Myocyte (in vitro differentiated cells): ENCODE results near the gene KRTAP1-1. TPM values are rescaled to one million over a fixed set of nuclear protein-coding genes. Genes with fewer than 3 reads are reported as not detected.
"Not testable (repeated sequence)": the region's sequence is repeated elsewhere in the genome, so short reads cannot be mapped to it uniquely, and the experiment has no call there.

ENCODE experiments used
- DNase-seq: peaks from one replicate; pipeline ENCODE4 v3.0.0-alpha.2; 2012; ENCODE audit warnings: low read depth
- polyA plus RNA-seq: library from polyadenylated mRNA; unstranded; fragments of >200 nt; gene quantifications from one replicate; pipeline ENCODE4 v1.2.1, GENCODE V29; 2012; ENCODE audit warnings: missing spikeins
- total RNA-seq: library from RNA; depleted of rRNA; stranded (reverse); fragments of >200 nt; gene quantifications from 2 replicates; pipeline ENCODE4 v1.2.3, GENCODE V29; 2014

The KRTAP1-1 gene
- total RNA-seq, result 0.21 TPM in 1 of 2 replicates, not detected in the other
- polyA plus RNA-seq, result 0.14 TPM

GRCh38 chr17:41040783-41041571 lies at the start of gene KRTAP1-1:
KRTAP1-1 (minus strand) TSS chr17:41041450; CDS start chr17:41041397, 53 bp downstream.
- DNase-seq, result peak; percentile 84

- DNase-seq, result not testable (repeated sequence)
Observed at GRCh38 chr17:41088760-41089352, 47.6 kb upstream of the KRTAP1-1 start.

- DNase-seq, result not testable (repeated sequence)
Observed at GRCh38 chr17:41084100-41084856, 43.0 kb upstream of the KRTAP1-1 start, which contains the start of gene KRTAP4-7. KRTAP4-7 (plus strand) TSS chr17:41084150; CDS start chr17:41084207, 57 bp downstream.

- not testable (repeated sequence) for DNase-seq
Observed at GRCh38 chr17:41083427-41083826, 42.2 kb upstream of the KRTAP1-1 start.

GRCh38 chr17:41082626-41083025 lies 41.4 kb upstream of the KRTAP1-1 start:
- no peak for DNase-seq

GRCh38 chr17:41076788-41077187 lies 35.5 kb upstream of the KRTAP1-1 start:
- no peak for DNase-seq

- DNase-seq, result no peak
Observed at GRCh38 chr17:41073676-41074075, 32.4 kb upstream of the KRTAP1-1 start.

- DNase-seq, result peak; percentile 94
Observed at GRCh38 chr17:41071606-41072360, 30.5 kb upstream of the KRTAP1-1 start.

- DNase-seq, result no peak
Observed at GRCh38 chr17:41069031-41069430, 27.8 kb upstream of the KRTAP1-1 start.

GRCh38 chr17:41067281-41067680 lies 26.0 kb upstream of the KRTAP1-1 start:
- DNase-seq, result no peak

- DNase-seq, result peak; percentile 83
Observed at GRCh38 chr17:41065829-41066624, 24.8 kb upstream of the KRTAP1-1 start, which contains the start of gene KRTAP2-4. KRTAP2-4 (minus strand) TSS chr17:41065879; CDS start chr17:41065845, 34 bp downstream.

GRCh38 chr17:41065016-41065689 lies 23.9 kb upstream of the KRTAP1-1 start:
- not testable (repeated sequence) for DNase-seq

GRCh38 chr17:41064301-41064700 lies 23.1 kb upstream of the KRTAP1-1 start:
- peak; percentile 26 for DNase-seq

- no peak for DNase-seq
Observed at GRCh38 chr17:41063449-41063848, 22.2 kb upstream of the KRTAP1-1 start.

- DNase-seq, result peak; percentile 84
Observed at GRCh38 chr17:41061964-41062363, 20.7 kb upstream of the KRTAP1-1 start.

- DNase-seq, result peak; percentile 91
Observed at GRCh38 chr17:41060052-41060604, 18.9 kb upstream of the KRTAP1-1 start, which contains the start of gene KRTAP2-3. KRTAP2-3 (minus strand) TSS chr17:41060114; CDS start chr17:41060050, 64 bp downstream.

- peak; percentile 73 for DNase-seq
Observed at GRCh38 chr17:41059276-41060051, 18.2 kb upstream of the KRTAP1-1 start.

- no peak for DNase-seq
Observed at GRCh38 chr17:41058741-41059140, 17.5 kb upstream of the KRTAP1-1 start.
